ENCODE results near the gene MANBA.

MANBA gene

GRCh38 chr4:102592256-102592655 is 168.5 kb downstream of the MANBA start:
- no peak for DNase-seq (ENCODE audit: low spot score)

DNA sequence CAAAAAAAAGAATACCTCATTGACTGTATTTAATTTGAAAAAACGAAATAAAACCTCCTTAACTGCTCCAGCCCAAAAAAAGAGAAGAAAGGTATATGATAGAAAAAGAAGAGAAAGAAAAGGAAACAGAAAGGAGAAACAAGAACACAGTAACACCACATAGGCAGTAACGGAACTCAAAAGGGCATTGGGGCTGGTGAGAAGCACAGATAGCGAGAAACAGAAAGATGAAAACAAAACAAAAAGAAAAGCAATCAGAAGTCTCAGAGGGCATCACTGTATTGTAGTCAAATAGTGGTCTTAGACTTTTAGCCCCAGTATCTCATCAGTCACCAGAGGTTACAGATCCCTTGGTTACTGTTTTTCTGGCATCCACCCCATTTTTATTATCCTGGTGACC is 171.0 kb downstream of the MANBA start:
- DNase-seq (ENCODE audit: low spot score), result no peak

DNA sequence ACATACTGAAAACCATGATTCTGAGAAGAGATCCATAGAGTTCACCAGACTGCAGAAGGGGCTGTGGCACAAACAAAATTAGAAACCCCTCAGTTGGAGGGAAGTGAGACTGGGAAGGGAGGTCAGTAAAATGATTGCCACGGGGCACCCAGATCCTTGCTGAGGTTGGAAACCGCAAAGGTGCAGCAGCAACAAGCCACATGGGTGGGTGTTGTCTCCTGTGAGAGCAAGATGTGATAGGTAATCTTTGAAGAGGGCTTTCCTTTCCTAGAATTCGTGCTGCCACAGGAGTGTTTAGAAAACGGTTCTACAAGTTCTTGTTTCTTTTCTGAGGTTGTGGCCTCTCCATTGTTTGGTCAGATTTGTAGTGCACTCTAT is 174.1 kb downstream of the MANBA start:
- DNase-seq (ENCODE audit: low spot score), result no peak

DNA sequence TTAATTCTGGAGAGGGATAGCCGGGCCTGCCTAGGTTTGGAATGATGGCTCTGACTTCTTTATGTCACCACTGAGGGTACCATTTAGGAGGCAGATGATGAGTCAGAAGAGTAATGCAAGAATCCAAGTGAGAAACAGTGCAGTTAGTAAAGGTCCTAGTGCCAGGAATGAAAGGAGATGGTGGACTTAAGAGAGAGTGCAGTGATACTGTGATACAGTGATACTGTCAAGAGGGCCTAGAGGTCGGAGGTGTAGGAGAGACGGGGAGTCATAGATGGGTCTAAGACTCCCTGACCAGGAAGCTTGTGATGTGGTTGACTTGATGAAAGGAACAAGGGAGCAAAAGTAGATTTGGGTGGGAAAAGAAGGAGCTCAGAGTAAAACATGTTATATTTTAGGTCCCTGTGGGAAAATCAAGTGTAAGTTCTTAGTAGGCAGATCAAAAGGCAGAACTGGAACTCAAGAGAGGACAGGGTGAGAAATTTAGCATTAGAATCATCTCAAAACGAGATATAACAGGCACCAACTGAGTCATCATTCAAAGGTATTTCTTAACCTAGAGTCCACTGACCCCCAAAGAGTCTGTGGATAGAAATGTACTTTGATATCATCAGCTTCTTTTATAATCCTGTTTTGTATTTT is 174.6 kb downstream of the MANBA start:
- DNase-seq (ENCODE audit: low spot score), result no peak

DNA sequence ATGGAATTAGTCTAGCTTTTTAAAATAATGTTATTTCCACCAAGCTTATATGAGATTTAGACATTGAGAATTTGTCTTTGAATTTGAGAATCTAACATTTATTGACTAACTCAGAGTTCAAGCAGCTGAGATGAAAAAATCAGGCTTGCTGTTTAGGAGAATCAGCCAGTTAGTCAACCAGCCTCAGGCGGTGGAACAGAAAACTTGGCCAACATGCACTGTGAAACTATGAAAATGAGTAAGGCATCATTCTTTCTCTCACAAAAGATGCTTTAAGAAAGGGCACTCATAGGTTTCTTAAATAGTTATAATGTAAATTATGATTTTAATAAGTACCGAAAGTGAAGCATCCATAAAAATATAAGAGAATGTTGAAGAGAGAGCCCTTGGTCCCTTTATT is 175.4 kb downstream of the MANBA start:
- DNase-seq (ENCODE audit: low spot score), result no peak

DNA sequence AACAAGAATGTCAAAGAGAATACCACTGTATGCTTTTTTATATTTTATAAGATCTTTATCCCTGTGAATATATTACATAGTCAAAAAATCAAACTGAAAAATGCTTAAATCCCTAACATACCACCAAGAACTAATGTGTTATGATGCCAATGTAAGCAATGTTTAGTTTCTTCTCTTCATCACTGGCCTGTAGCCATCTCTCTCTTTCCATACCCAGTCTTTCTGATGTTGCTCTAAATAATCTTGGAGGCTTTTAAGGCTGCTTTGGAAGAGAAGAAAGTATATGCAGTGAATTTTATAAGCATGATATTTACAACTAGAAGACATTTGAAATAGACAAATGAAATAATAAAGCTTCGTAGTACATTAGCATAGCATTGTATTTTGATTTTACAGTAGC is 176.7 kb downstream of the MANBA start:
- DNase-seq (ENCODE audit: low spot score), result no peak

All from ecto neural progenitor cell (in vitro differentiated cells).